HG03139 (cell line): ENCODE data around the gene CDCA5.
A peak's percentile ranks its signal among the peaks of the same experiment; 100 is the strongest.

Source experiments
- ATAC-seq: cut with Tn5 transposase; IDR thresholded peaks from one replicate; pipeline ENCODE4 v1.9.1; 2021; ENCODE audit not compliant: unreplicated experiment

The CDCA5 gene, protein sequence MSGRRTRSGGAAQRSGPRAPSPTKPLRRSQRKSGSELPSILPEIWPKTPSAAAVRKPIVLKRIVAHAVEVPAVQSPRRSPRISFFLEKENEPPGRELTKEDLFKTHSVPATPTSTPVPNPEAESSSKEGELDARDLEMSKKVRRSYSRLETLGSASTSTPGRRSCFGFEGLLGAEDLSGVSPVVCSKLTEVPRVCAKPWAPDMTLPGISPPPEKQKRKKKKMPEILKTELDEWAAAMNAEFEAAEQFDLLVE

DNA sequence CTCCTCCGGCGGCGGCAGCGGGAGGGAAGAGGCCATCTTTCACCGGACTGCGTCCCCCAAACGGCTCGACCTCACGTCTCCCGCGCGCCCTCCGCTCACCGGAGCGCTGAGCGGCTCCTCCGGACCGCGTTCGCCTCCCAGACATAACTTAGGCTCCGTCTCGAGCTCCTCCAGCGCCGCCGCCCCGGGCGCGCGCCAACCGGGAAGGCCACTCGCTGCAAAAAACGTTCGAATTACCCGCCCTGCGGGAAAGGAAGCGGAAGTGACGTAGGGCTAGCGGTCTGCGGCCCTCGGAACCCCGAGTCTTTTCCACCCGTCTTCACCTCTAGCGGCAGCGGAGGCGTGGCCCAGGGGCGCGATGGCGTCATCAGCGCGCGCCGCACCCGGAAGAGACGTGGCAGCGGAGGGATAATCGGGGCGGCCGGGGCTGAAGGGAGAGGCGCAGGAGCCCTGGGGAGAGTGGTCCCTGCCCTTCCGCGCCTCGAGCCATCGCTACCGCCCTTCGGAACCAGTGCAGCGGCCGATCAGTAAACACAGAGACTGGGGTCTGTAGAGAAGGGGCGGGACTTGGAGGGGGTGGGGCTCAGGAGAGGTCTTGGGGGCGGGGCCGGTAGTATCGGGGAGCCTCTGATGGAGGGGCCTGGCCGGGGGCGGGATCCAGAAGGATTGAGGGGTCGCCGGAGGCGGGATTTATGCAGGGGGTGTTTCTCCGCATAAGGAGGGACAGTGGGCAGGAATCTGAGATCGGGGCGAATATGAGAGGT, at the start of gene CDCA5, which contains the start of gene ZFPL1:
Gene CDCA5 (minus strand): TSS at position 207 of the 764 bp plus-strand sequence. CDS start 62 bp downstream, at position 145.
Gene ZFPL1 (plus strand): TSS at position 389 of the 764 bp plus-strand sequence. CDS start 477 bp downstream, outside the sequence.
- peak; percentile 68 for ATAC-seq

DNA sequence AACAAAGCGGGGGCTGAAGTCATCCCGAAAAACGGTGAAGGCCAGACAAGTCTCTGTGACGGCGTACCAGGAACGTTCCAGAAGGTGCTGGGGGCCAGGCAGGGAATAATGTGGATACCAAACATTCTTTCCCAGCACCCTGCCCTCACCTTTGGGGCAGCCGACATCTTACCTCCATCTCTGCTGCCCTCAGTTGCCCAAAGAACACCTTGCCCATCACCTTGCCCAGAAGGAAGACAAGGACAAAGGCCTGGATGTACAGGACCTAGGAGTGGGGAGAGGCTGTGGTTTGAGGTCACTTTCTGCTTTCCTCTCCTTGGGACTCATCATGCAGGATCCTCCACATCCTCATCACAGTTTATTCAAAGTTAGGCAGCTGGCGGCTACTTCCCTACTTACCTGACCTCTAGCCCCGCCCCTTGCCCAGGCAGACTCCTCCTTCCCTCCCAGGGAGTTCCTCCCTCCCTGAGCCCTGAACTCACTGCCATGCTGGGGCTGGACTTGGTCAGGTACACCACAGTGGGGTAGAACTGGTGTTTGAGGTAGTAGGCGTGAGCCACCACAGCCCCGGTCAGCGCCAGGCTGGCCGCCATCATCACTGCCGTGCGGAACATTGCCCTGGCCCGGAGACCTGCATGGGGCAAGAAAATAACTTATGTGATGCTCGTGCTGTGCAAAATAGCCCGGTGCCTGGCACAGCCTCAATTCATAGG, 49.3 kb upstream of the CDCA5 start:
- ATAC-seq, result no peak

DNA sequence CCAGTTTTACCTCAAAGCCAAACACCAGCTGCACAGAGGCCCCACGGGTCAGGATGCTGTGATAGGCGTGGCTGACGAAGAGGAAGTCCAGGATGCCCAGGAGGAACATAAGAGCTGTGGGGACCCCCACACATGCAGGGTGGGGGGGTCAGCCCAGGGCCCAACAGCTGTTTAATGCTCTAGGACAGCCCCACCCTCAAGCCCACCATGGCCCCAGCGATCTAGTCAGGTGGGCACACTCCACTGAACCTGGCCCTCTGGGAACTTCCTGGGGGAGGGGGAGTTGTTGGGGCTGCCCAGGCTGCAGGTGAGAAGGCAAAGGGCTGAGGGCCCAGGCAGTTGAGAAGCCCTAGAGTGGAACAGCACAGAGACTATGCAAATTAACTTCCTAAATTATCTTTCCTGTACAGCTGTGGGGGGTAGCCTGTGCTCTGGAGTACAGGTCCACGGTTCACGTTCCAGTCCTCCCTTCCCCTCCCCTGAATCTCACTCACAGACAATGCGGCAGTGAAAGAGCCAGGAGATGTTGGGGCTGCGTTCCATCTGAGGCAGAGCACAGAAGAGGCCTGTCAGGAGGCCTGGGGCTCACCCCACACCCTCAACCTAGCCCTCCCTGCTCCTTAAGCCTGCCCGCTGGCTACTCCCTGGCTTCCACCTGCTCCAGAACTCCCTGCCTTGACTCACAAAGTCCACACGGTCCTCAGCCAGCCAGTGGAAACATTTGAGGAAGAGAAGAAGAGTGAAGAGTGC, 48.6 kb upstream of the CDCA5 start:
- peak; percentile 37 for ATAC-seq

DNA sequence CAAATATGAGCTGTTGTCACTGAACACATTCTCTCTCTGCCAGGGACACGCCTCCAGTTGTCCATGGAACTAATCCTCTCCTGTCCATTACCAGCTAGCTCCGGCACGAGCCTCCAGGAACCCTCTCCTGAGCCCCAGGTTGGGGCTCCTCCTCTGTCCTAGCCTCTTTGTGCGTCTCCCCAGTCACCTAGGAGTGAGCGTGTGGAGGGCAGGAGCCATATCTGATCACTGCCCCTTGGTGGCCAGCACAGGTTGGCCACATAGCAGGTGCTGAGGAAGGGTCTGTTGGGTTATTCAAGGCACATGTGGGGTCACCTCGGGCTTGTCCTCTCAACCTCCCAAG, 48.0 kb upstream of the CDCA5 start:
- no peak for ATAC-seq

DNA sequence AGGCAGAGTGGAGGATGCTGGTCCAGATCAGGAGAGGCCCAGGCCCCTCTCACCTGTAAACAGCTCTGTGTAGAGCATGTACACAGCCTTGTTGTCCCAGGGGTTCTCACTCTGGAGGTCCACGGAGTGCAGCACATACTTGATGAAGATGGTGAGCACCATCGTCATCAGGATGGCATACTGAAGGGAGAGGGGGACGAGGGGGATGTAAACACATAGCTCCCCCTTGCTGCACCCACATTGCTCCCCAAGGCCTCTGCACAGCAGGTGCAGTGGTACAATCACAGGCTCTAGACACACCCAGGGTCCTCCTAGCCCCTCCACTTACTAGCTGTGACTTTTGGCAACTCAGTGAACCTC, 47.6 kb upstream of the CDCA5 start:
- ATAC-seq, result no peak

DNA sequence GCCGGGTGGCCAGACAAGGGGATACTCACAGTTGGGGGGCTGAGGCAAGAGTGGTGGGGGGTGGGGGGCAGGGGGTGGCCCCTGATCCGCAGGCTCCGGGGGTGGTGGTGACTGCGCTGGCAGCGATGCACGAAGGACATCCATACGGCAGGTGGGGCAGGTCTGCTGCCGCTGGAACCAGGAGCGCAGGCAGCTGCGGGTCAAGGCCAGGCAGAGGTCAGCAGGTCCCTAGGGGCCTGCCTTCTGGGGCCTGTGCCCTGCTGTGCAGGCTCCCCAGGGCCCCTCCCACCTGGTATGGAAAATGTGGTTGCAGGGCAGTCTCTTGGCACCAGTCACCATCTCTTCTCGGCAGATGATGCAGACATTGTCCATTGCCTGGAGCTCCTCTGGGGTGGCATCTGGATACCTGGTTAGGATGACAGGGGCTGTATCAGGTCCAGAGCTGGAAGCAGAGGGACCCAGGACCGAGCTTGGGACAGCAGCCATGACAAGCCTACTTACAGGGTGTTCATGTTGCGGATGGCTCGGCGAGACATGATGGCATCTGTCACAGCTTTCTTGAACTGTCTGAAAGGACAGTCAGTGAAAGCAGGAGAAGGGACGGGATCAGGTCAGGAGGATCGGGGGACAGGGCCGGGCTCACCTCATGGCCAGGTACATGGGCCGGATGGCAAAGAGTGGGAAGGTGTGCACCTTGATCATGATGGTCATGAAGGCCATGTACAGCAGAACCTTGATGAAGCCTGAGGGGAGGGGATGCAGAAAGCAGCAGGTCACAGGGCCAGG, 47.0 kb upstream of the CDCA5 start:
- no peak for ATAC-seq

DNA sequence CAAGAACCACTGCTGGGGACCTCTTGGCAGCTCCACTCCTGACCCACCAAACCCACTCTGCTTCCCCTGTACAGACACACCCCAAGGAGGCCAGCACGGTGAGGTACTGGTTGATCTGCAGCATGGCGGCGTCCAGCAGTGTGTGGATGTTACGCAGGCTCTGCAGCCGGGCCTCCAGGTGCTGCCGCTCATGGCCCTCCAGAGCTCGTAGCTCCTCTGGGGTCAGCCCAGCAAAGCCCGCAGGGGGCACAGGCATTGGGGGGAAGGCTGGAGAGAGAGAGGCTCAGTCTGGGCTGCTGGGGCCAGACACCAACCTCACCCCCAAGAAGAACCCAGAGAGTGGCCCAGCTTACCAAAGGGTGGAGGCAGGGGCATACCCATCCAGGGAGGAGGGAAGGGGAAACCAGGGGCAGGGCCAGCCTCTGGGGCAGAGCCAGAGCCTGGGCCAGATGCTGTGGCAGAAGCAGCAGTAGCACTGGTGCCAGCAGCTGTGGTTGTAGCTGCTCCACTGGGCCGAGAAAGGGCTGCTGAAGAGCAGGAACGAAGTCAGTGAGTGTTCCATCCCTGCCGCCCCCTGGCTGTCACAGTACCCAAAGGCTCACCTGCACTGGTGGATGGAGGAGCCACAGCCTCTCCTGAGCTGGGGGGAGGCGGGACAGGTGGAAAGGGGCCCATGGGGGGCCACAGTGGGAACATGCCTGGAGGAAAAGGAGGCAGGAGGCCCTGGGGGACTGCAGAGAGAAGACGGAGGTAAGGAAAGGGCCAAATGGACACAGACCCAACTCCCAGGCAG, 46.0 kb upstream of the CDCA5 start:
- no peak for ATAC-seq

DNA sequence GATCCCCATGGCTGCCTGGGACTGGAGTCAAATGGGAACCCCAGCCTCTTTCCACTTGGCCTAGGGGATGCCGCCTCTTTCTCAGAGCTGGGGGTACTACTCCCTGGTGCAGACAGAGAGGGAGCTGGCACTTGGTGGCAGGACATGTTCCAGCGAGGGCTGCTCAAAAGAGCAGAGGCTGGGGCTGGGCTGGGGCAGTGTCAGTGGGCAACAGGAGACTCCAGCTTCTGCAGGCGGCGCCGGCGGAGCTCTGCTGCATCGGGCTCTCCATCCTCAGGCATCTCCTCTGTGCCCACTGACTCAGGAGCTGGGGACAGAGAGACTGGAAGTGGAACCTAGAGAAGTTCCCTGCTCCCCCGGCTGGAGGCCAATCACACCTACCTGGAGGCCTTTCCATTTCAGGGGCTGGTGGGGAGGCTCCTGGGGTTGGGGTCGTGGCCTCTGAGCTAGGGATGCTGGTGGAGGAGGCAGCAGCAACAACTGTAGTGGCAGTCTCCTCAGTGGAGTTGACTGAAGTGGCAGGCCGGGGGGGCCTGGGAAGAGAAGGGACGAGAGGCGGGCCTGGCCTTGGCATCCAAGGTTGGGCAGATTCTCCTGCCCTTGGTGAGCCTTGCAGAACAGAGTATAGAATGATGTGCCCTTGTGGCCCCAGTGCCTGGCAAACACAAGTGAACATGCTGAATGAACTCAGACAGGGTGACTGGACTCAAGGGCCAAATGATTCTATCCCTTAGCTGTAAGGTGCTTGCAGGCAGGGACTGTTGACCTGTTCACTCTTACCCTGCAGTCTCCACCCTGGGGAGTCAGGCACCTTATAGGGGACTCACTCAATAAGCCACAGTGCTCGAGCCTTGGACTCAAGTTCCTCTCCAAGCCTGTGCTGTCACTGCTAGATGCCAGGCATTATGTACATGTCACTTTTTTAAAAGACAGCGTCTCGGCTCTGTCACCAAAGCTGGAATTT, 44.6 kb upstream of the CDCA5 start:
- no peak for ATAC-seq

DNA sequence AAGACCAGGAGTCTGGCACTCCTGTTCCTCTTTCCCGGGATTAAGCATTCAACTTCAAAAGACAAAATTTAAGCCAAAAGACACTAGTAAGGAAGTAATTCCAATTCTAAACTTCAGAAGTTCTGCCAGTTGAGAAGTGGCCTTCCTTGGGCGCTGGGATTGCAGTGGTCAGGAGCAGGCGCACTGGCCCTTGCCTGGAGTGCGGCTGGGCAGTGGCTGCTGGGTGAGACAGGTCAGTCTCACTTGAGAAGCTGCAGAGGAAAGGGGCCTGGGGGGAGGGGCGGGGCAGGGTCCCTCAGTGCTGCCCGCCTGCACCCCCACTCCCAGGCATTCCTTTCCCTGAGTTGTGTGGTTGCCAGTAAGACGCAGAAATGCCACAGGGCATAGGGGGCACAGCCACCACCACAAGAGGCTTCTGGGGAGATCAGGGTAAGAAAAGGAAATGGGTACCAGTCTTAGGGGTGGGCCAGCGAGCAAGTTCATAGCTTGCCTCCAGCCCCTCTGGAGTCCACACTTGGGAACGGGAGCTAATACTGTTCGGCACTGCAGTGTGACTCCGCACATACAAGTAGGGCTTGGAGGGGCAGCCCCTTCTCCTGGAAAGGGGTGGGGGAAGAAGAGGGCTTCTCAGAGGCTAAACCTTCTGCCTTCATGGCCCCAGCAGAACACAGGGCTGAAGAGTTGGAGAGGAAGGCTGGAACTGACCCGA, 43.8 kb upstream of the CDCA5 start:
- no peak for ATAC-seq

DNA sequence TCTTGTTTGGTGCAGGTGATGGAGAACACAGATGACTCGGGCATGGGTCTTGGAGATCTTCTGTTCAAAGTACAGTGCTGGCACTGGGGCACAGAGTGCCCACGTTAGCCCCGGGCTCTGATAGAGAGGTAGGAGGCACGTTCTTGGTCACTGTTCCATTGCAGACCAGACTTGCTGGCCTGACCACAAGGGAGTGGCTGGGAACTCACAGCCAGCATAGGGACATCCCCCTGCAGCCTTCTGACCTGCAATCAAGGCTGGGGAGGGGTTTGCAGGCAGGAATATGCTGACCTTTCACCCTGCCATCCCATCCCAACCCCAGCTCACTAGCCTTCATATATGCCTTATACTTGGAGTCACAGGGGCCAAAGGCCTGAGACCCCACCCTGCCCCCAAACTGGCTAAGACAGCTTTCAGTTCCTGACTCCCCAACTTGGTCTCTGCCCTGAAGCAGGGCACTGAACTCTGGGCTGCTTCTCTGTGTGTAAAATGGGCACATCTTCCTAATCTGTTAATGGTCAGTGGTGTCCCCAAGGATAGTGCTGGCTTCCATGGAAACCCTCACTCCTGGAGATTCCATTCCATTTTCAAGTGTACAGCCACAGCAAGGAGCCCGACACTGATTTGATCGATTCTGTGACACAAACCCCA, 42.9 kb upstream of the CDCA5 start:
- no peak for ATAC-seq

DNA sequence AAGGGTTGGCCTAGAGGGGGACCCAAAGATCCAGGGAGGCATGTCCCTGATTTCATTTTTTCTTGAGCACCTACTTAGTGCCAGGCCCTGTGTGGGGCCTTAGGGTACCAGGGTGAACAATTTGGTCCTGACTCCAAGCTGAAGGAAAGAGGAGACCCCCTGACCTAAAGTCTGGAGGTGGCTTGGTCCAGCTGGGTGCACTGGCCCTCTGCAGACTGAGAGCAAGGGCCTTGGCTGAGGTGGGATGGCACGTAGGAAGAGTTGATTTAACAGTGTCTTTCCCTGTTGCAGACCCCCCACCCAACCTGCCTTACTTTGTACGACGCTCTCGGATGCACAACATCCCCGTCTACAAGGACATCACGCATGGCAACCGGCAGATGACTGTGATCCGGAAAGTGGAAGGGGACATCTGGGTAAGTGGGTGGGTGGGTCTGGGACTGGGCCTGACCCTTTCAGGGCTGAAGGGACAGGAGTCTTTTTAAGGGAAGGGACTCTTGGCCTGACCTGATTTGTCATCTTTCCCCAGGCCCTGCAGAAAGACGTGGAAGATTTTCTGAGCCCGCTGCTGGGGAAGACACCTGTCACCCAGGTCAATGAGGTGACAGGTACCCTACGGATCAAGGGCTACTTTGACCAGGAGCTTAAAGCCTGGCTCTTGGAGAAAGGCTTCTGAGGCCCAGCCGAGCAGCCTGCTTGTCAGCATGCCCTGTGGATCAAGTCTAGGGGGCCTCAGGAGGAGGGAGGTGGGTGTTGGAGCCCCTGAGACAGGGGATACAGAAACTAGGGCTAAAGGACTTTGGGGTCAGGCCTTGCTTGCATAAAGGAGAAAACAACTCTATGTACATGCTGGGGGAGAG, 41.6 kb upstream of the CDCA5 start:
- ATAC-seq, result no peak

DNA sequence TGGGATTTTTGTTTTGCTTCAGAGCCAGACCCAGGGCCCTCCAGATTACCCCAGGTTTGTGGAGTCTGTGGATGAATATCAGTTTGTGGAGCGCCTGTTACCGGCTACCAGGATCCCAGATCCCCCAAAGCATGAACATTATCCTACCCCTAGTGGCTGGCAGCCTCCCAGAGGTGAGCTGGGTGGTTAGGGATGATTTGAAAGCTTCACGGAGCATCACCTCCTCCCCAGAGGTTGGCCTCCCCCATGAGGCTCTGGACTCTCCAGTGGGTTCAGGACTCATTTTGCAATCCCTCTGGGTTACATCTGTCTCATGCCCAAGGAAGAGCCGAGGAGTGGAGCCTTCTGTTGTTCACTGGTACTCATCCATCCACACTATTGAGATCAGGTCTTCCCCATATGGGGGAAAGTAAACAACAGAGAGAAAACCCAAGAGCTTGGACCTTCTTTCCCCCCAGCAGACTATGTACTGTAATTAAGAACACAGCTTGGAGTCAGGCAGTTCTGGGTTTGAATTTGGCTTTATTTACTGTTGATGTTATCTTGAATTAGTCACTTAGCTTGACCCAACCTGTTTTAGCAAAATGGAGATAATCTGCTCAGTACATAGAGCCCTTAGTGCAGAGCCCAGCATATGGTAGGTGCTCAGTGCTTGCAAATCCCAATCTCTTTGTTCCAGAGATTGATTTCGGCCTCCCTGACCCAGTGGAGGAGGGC, 40.8 kb upstream of the CDCA5 start:
- no peak for ATAC-seq

DNA sequence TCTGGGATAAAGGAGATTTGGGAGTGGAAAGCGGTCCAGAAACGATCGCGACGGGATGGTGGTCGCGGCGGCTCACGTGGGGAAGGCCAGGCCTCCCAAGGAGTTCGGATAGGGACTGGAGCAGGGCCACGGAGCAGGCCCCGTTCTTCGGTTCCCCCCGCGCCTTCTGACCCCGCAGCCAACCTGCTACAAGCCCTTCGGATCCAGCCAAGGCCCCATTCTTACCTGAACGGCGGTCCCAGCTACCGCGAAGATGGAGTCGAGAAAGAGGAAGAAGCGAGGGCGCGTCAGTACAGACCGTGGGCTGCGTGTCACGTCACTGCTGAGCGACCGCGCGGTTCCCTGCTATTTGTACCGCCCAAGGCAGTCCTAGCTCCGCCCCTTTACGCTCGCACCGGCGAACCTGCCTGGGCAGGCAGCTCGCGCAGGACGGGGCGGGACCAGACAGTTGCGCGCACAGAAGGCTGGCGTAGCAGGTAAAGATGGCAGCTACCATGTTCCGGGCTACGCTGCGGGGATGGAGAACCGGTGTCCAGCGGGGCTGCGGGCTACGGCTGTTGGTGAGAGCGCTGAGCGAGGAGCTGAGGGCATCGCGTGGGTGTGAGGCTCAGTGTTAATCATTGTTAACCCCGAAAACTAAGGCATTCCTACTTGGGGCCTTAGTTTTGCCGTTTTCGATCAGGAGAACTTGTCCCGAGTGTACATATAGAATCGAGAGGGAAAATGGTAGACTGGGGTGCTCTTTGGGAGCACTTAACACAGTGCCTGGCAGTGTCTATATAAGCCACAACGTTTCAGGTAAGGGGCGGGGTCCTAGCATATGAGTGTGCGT, 38.2 kb upstream of the CDCA5 start, which contains the start of the genes FAU and MRPL49:
Gene FAU (minus strand): TSS at position 270 of the 832 bp plus-strand sequence. CDS start 321 bp downstream, outside the sequence.
Gene MRPL49 (plus strand): TSS at position 457 of the 832 bp plus-strand sequence. CDS start 26 bp downstream, at position 483.
- peak; percentile 60 for ATAC-seq

DNA sequence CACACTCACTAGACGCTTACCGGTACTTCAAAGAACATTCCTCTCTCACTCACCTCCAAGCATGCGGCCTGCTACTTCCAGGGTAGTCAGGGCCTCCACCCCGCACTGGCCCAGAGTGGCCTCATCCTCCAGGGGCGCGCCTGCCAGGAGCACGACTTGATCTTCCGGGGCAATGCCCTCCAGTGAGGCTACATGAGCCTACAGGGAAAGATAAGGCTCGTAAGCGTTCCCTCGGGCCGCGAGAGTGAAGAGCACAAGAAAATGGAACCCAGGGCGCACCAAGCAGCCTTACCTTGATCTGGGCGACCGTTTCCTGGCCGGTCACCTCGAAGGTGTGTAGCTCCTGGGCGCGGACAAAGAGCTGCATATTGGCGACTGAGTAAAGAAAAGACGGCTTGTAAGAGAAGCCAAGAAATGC, 37.6 kb upstream of the CDCA5 start:
- ATAC-seq, result no peak

DNA sequence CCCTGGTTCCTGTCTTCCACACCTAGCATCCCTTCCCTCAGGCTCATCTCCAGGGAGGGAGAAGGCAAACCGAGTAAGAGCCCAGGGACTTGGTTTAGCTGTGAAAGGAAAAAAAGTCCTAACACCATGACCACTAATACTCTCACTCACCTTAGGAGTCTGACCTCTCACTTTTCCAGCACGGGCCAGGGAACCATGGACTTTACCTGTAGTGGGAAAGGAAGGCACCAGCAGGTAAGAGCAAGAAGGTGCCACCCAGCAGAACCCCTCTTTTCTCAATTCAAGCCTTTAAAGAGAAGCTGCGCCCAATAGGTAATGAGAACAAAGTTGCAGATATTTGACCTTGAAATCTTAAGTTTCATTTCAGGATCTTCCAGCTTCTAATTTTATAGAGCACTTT, 37.0 kb upstream of the CDCA5 start:
- ATAC-seq, result no peak
